HL-60 (cell line): ENCODE measurements around the gene MAP2.

Experiments
- CTCF ChIP-seq: IDR thresholded peaks from one replicate; pipeline ENCODE4 v1.5.1; 2011; ENCODE audit warnings: low read length, control low read depth, inconsistent platforms; ENCODE audit not compliant: insufficient read depth
- GABPA ChIP-seq: IDR thresholded peaks from 2 replicates; pipeline ENCODE4 v1.6.1; 2012; ENCODE audit warnings: low read depth
- POLR2AphosphoS5 ChIP-seq: IDR thresholded peaks from 2 replicates; pipeline ENCODE4 v1.6.1; 2012; ENCODE audit warnings: low read depth
- REST ChIP-seq: IDR thresholded peaks from 2 replicates; pipeline ENCODE4 v1.6.1; 2012; ENCODE audit warnings: low read depth; ENCODE audit not compliant: insufficient replicate concordance
- SPI1 ChIP-seq: IDR thresholded peaks from 2 replicates; pipeline ENCODE4 v1.6.1; 2012; ENCODE audit warnings: low read depth, mild to moderate bottlenecking, borderline replicate concordance

GRCh38 chr2:209468846-209469245, 45.0 kb downstream of the MAP2 start:
- no peak for TF ChIP-seq CTCF
- TF ChIP-seq REST: no peak
- TF ChIP-seq POLR2AphosphoS5: no peak
- no peak for TF ChIP-seq GABPA
- TF ChIP-seq SPI1: no peak
